Tibial nerve (tissue), 4 donors: ENCODE results near the gene TTLL8.

ENCODE experiments used
- CTCF ChIP-seq, 5 experiments: fragments of 200-600 bp in 3 of 5; fragments of 450-650 bp in 2 of 5; sonication (generic) in 3 of 5; IDR thresholded peaks; one replicate each; pipeline ENCODE4 v1.5.1; 2016 to 2019; ENCODE audit warnings: antibody characterized with exemption in 5 of 5, mild to moderate bottlenecking in 3 of 5, moderate library complexity in 2 of 5
- EP300 ChIP-seq, 2 donors: sonication (generic); formaldehyde crosslinking; IDR thresholded peaks; one replicate each; pipeline ENCODE4 v1.6.1; 2017; ENCODE audit warnings: antibody characterized with exemption in 2 of 2, mild to moderate bottlenecking in 1 of 2
- POLR2A ChIP-seq, 2 donors: fragments of 450-650 bp; IDR thresholded peaks; one replicate each; pipeline ENCODE4 v1.6.1; 2017; ENCODE audit warnings: antibody characterized with exemption in 2 of 2, mild to moderate bottlenecking in 2 of 2, moderate library complexity in 2 of 2

- TF ChIP-seq POLR2A (IDR thresholded peaks at IDR 0.05) (no peak), CTCF (IDR thresholded peaks at IDR 0.05) (no peak), EP300 (IDR thresholded peaks at IDR 0.05) (no peak)
Observed at GRCh38 chr22:49996119-49996517, 62.0 kb downstream of the TTLL8 start.
